GM18517 (cell line): ENCODE measurements around the gene STAT5A.
"Not testable (repeated sequence)": the region's sequence is repeated elsewhere in the genome, so short reads cannot be mapped to it uniquely, and the experiment has no call there.

Experiments used
- ATAC-seq: cut with Tn5 transposase; IDR thresholded peaks from one replicate; pipeline ENCODE4 v1.9.1; 2021; ENCODE audit warnings: mild to moderate bottlenecking, moderate library complexity; ENCODE audit not compliant: unreplicated experiment

Gene STAT5A

GRCh38 chr17:42359133-42359532 lies 70.8 kb downstream of the STAT5A start:
- ATAC-seq: no peak

- ATAC-seq: not testable (repeated sequence)
Measured at GRCh38 chr17:42360388-42360787, 72.1 kb downstream of the STAT5A start.
